Suprapubic skin (tissue), 4 donors: ENCODE measurements around the gene PASD1. TPM values are rescaled to one million over a fixed set of nuclear protein-coding genes. Genes with fewer than 3 reads are reported as not detected.

Experiments used
- DNase-seq, 2 donors: peaks; one replicate each; pipeline ENCODE4 v3.0.0-alpha.2; 2019; ENCODE audit warnings: low spot score in 2 of 2
- H3K27ac ChIP-seq: fragments of 200-600 bp; sonication (generic); one replicate; pipeline ENCODE4 v1.5.1; 2019
- H3K27me3 ChIP-seq: fragments of 200-600 bp; sonication (generic); one replicate; pipeline ENCODE4 v1.5.1; 2019
- H3K36me3 ChIP-seq: fragments of 200-600 bp; sonication (generic); one replicate; pipeline ENCODE4 v1.5.1; 2019
- H3K4me1 ChIP-seq: fragments of 200-600 bp; sonication (generic); one replicate; pipeline ENCODE4 v1.5.1; 2019
- H3K4me3 ChIP-seq: fragments of 200-600 bp; sonication (generic); one replicate; pipeline ENCODE4 v1.5.1; 2019; ENCODE audit warnings: mild to moderate bottlenecking
- H3K9me3 ChIP-seq: fragments of 200-600 bp; sonication (generic); one replicate; pipeline ENCODE4 v1.5.1; 2019
- CTCF ChIP-seq, 2 donors: fragments of 200-600 bp in 1 of 2; fragments of 450-650 bp in 1 of 2; sonication (generic) in 1 of 2; IDR thresholded peaks; one replicate each; pipeline ENCODE4 v1.5.1; 2016 to 2019; ENCODE audit warnings: antibody characterized with exemption in 2 of 2, mild to moderate bottlenecking in 1 of 2, moderate library complexity in 1 of 2
- EP300 ChIP-seq: sonication (generic); formaldehyde crosslinking; IDR thresholded peaks from one replicate; pipeline ENCODE4 v1.6.1; 2017; ENCODE audit warnings: antibody characterized with exemption
- POLR2A ChIP-seq, 2 donors: fragments of 450-650 bp; IDR thresholded peaks; one replicate each; pipeline ENCODE4 v1.6.1; 2017; ENCODE audit warnings: antibody characterized with exemption in 2 of 2, mild to moderate bottlenecking in 2 of 2, moderate library complexity in 2 of 2
- POLR2AphosphoS5 ChIP-seq, 3 donors: sonication (generic); formaldehyde crosslinking; IDR thresholded peaks; one replicate each; pipeline ENCODE4 v1.6.1; 2017; ENCODE audit warnings: antibody characterized with exemption in 3 of 3
- WGBS: methylation state at CpG from one replicate; pipeline ENCODE4 v1.1.5; 2018; 5-methylcytosine and 5-hydroxymethylcytosine counted together
- total RNA-seq, 4 donors: library from RNA; depleted of rRNA; stranded (reverse); fragments of >200 nt; gene quantifications; one replicate each; pipeline ENCODE4 v1.1.0, GENCODE V29; 2016

Gene PASD1
- total RNA-seq, 4 donors from 2014 or later = not detected

GRCh38 chrX:151702741-151703340, 139.4 kb downstream of the PASD1 start:
- H3K36me3 ChIP-seq = no peaks in the 10 kb centered on the region
- H3K4me3 ChIP-seq = no peak overlapping the region
- no peak overlapping the region for H3K27ac ChIP-seq
- DNase-seq = peak in 1 of 2 donors; percentile 50
- 43% methylated on average over 3 of the region's 7 CpGs for whole genome bisulfite sequencing
- TF ChIP-seq EP300 (no peak), CTCF (IDR thresholded peaks at IDR 0.05) (no peak), POLR2AphosphoS5 (IDR thresholded peaks at IDR 0.05) (no peak), POLR2A (IDR thresholded peaks at IDR 0.05) (no peak)
- H3K4me1 ChIP-seq = no peaks in the 10 kb centered on the region
- no peaks in the 10 kb centered on the region for H3K9me3 ChIP-seq
- H3K27me3 ChIP-seq = no peaks in the 10 kb centered on the region

GRCh38 chrX:151703487-151703886, 140.0 kb downstream of the PASD1 start:
- Histone ChIP-seq H3K36me3 (no peaks in the 10 kb centered on the region), H3K9me3 (no peaks in the 10 kb centered on the region), H3K27ac (no peak overlapping the region), H3K4me3 (no peak overlapping the region), H3K27me3 (no peaks in the 10 kb centered on the region), H3K4me1 (no peaks in the 10 kb centered on the region)
- TF ChIP-seq POLR2A (IDR thresholded peaks at IDR 0.05) = no peak
- no peak for TF ChIP-seq EP300
- no peak for TF ChIP-seq CTCF (IDR thresholded peaks at IDR 0.05)
- no peak for TF ChIP-seq POLR2AphosphoS5 (IDR thresholded peaks at IDR 0.05)
- WGBS = 38% methylated on average over 7 of the region's 7 CpGs
- no peak for DNase-seq

GRCh38 chrX:151704041-151704663, 140.7 kb downstream of the PASD1 start:
- no peak for DNase-seq
- Histone ChIP-seq H3K9me3 (no peaks in the 10 kb centered on the region), H3K36me3 (no peaks in the 10 kb centered on the region), H3K27me3 (no peaks in the 10 kb centered on the region), H3K4me1 (no peaks in the 10 kb centered on the region), H3K4me3 (no peak overlapping the region), H3K27ac (no peak overlapping the region)
- 60% methylated on average over 13 of the region's 13 CpGs for WGBS
- no peak for TF ChIP-seq POLR2A (IDR thresholded peaks at IDR 0.05)
- TF ChIP-seq POLR2AphosphoS5 (IDR thresholded peaks at IDR 0.05) = no peak
- TF ChIP-seq CTCF (IDR thresholded peaks at IDR 0.05) = no peak
- TF ChIP-seq EP300 = no peak

- 89% methylated on average over 7 of the region's 7 CpGs for WGBS
Observed at GRCh38 chrX:151708821-151709220, 145.3 kb downstream of the PASD1 start.

More at GRCh38 chrX:151708821-151709220, 145.3 kb downstream of the PASD1 start:
- H3K4me3 ChIP-seq = no peak overlapping the region
- no peaks in the 10 kb centered on the region for H3K4me1 ChIP-seq
- no peaks in the 10 kb centered on the region for H3K27me3 ChIP-seq
- no peaks in the 10 kb centered on the region for H3K36me3 ChIP-seq
- TF ChIP-seq POLR2A (IDR thresholded peaks at IDR 0.05) (no peak), POLR2AphosphoS5 (IDR thresholded peaks at IDR 0.05) (no peak), EP300 (no peak), CTCF (IDR thresholded peaks at IDR 0.05) (no peak)
- H3K9me3 ChIP-seq = no peaks in the 10 kb centered on the region
- no peak overlapping the region for H3K27ac ChIP-seq
- DNase-seq = no peak
